ENCODE results near the gene BICRA.

DNA sequence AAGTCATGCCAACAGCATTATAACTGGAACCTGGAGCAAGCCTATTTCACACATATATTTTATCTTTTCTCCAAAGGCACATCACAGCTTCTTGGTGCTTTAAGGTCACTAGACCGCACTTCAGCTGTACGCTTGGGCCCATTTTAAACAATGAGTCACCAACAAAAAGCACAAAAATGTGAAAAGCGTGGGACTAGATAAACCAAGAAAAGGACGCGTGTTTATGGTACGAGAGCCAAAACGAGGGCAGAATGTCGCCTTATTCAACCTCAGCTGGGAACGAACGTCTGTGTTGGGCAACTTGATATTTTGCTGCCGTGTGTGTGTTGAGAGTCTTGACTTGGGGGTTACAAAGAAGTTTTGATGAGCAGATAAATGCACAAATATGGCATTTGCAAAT lies 95.1 kb downstream of the BICRA start:
- TF ChIP-seq CTCF (IDR thresholded peaks at IDR 0.05; ENCODE audit: low read length) (no peak), EZH2 (IDR thresholded peaks at IDR 0.05; ENCODE audit: borderline replicate concordance, low read length) (no peak)
